Endothelial cell of umbilical vein (primary cell): ENCODE measurements around the gene EXD3. TPM values are rescaled to one million over a fixed set of nuclear protein-coding genes. Genes with fewer than 3 reads are reported as not detected.

Experiments used
- BruUV-seq: library from RNA; stranded (reverse); fragments of 400-500 nt; replicated peaks from 2 replicates; lab custom pipeline; 2021; lab: Mats Ljungman, UMichigan
- CTCF ChIA-PET: fragments of 300-600, 350-600 bp; sonication (Branson Sonifier 250); formaldehyde crosslinking; loops from one replicate; lab custom pipeline; 2021; ENCODE audit warnings: antibody characterized with exemption, inconsistent platforms; lab: Charles Lee
- POLR2A ChIA-PET: fragments of 300-600, 350-600 bp; sonication (Branson Sonifier 250); formaldehyde crosslinking; loops from one replicate; lab custom pipeline; 2021; ENCODE audit warnings: antibody characterized with exemption, inconsistent platforms; lab: Charles Lee
- DNase-seq: peaks from one replicate; pipeline ENCODE4 v3.0.0-alpha.2; 2011; ENCODE audit warnings: low read depth, low spot score
- FAIRE-seq: peaks from 2 replicates; lab custom pipeline; 2011; peaks lifted over from hg19 to GRCh38; lab: Jason Lieb, UNC
- H2AFZ ChIP-seq: 2 replicates; pipeline ENCODE4 v1.6.0; 2012; ENCODE audit warnings: low read depth, low read length, control low read depth, inconsistent platforms
- H3K27ac ChIP-seq: 2 replicates; pipeline ENCODE4 v1.5.1; 2011; ENCODE audit warnings: low read depth, mild to moderate bottlenecking, control low read depth, low read length, moderate library complexity; ENCODE audit not compliant: insufficient read depth
- H3K27me3 ChIP-seq, 2 experiments: 2 replicates each; pipeline versions ENCODE4 v1.6.0 to v1.6.1; 2011; ENCODE audit warnings: low read length in 2 of 2, mixed read lengths in 1 of 2; ENCODE audit not compliant: control insufficient read depth in 2 of 2, insufficient read depth in 2 of 2
- H3K36me3 ChIP-seq, 2 experiments: 2 replicates in 1 of 2; 3 replicates in 1 of 2; pipeline ENCODE4 v1.5.1; 2011; ENCODE audit warnings: low read length in 2 of 2, mild to moderate bottlenecking in 1 of 2, moderate library complexity in 1 of 2; ENCODE audit not compliant: control insufficient read depth in 2 of 2, insufficient read depth in 2 of 2; ENCODE audit errors: extremely low read depth in 1 of 2
- H3K4me1 ChIP-seq: 3 replicates; pipeline ENCODE4 v1.5.1; 2011; ENCODE audit warnings: mild to moderate bottlenecking, low read length; ENCODE audit not compliant: control insufficient read depth, insufficient read depth; ENCODE audit errors: extremely low read depth
- H3K4me2 ChIP-seq: 2 replicates; pipeline ENCODE4 v1.6.1; 2011; ENCODE audit warnings: low read length, control low read depth, mixed read lengths; ENCODE audit not compliant: insufficient read depth
- H3K4me3 ChIP-seq, 3 experiments: fragments of 200-600 bp in 1 of 3; sonication (generic), shearing (Covaris generic) in 1 of 3; replicated peaks in 1 of 3; 2 replicates each; pipeline ENCODE4 v1.5.1; 2011 to 2016; ENCODE audit warnings: control low read depth in 3 of 3, low read length in 3 of 3, mild to moderate bottlenecking in 2 of 3, inconsistent platforms in 1 of 3, low read depth in 1 of 3, moderate library complexity in 1 of 3; ENCODE audit not compliant: insufficient read depth in 1 of 3
- H3K79me2 ChIP-seq: 2 replicates; pipeline ENCODE4 v1.6.0; 2012; ENCODE audit warnings: low read length, inconsistent platforms; ENCODE audit not compliant: control insufficient read depth, insufficient read depth
- H3K9ac ChIP-seq: replicated peaks from 2 replicates; pipeline ENCODE3; 2011; ENCODE audit warnings: low read length, control low read depth; ENCODE audit not compliant: insufficient read depth; ENCODE audit errors: extremely low read depth
- H3K9me1 ChIP-seq: replicated peaks from 3 replicates; pipeline ENCODE4 v1.6.0; 2011; ENCODE audit warnings: mild to moderate bottlenecking, low read length; ENCODE audit not compliant: control insufficient read depth, insufficient read depth; ENCODE audit errors: extremely low read depth
- H3K9me3 ChIP-seq: replicated peaks from 2 replicates; pipeline ENCODE4 v1.5.1; 2012; ENCODE audit warnings: low read length, inconsistent platforms; ENCODE audit not compliant: control insufficient read depth, insufficient read depth
- H4K20me1 ChIP-seq: replicated peaks from 2 replicates; pipeline ENCODE3; 2011; ENCODE audit warnings: mild to moderate bottlenecking, low read length; ENCODE audit not compliant: control insufficient read depth, insufficient read depth; ENCODE audit errors: extremely low read depth
- CTCF ChIP-seq, 2 donors: IDR thresholded peaks; 1 replicate in 1 of 2; 2 replicates in 1 of 2; pipeline ENCODE4 v1.5.1; 2011; ENCODE audit warnings: low read length in 2 of 2, mild to moderate bottlenecking in 2 of 2, moderate library complexity in 2 of 2, control low read depth in 1 of 2, inconsistent platforms in 1 of 2, low read depth in 1 of 2; ENCODE audit not compliant: insufficient read depth in 1 of 2; ENCODE audit errors: extremely low read depth in 1 of 2
- EZH2 ChIP-seq: IDR thresholded peaks from 2 replicates; pipeline ENCODE4 v1.6.1; 2012; ENCODE audit warnings: borderline replicate concordance, low read depth, mild to moderate bottlenecking, moderate library complexity, low read length, inconsistent platforms; ENCODE audit not compliant: severe bottlenecking
- FOS ChIP-seq: IDR thresholded peaks from 2 replicates; pipeline ENCODE4 v1.6.1; 2011; ENCODE audit warnings: mild to moderate bottlenecking, low read length, moderate library complexity, borderline replicate concordance; ENCODE audit not compliant: insufficient read depth
- GATA2 ChIP-seq: IDR thresholded peaks from 2 replicates; pipeline ENCODE4 v1.7.0; 2011; ENCODE audit warnings: low read depth, mild to moderate bottlenecking, moderate library complexity, mixed read lengths, low read length; ENCODE audit not compliant: insufficient read length, insufficient read depth
- JUN ChIP-seq: IDR thresholded peaks from 2 replicates; pipeline ENCODE4 v1.6.1; 2011; ENCODE audit warnings: borderline replicate concordance, low read depth; ENCODE audit not compliant: insufficient read length, insufficient read depth
- MAX ChIP-seq: IDR thresholded peaks from 2 replicates; pipeline ENCODE4 v1.6.1; 2011; ENCODE audit not compliant: insufficient read depth, insufficient read length
- MYC ChIP-seq: IDR thresholded peaks from one replicate; pipeline ENCODE4 v1.6.1; 2011; ENCODE audit warnings: mild to moderate bottlenecking, low read depth, low read length
- POLR2A ChIP-seq: IDR thresholded peaks from 2 replicates; pipeline ENCODE4 v1.6.1; 2012; ENCODE audit warnings: low read depth, mild to moderate bottlenecking, control low read depth, low read length
- POLR2AphosphoS5 ChIP-seq: IDR thresholded peaks from 2 replicates; pipeline ENCODE4 v1.6.1; 2012; ENCODE audit warnings: low read depth, mild to moderate bottlenecking, control low read depth, low read length, moderate library complexity; ENCODE audit not compliant: insufficient read depth
- dilution Hi-C: fragments of 300-500 bp; cut with MboI; formaldehyde crosslinking; loops from one replicate; pipeline ENCODE4 v1.15.0; 2019; ENCODE audit warnings: low sequenced_read_pairs; ENCODE audit not compliant: extremely low pct_ligation_motif_present
- intact Hi-C: fragments of 100-400 bp; cut with micrococcal nuclease; formaldehyde crosslinking; loops from one replicate; pipeline ENCODE4 v1.10.0; 2022
- polyA plus RNA-seq, 4 experiments: library from polyadenylated mRNA; depleted of rRNA in 3 of 4; stranded (reverse) in 3 of 4; unstranded in 1 of 4; fragments of >200 nt; gene quantifications; 2 replicates each; pipeline versions ENCODE4 v1.2.1 to v1.2.3, GENCODE V29; 2011 to 2012; ENCODE audit warnings: missing spikeins in 1 of 4
- total RNA-seq: library from RNA; stranded (reverse); gene quantifications from 2 replicates; pipeline ENCODE4 v1.2.3, GENCODE V29; 2021

Gene EXD3
- total and polyA plus RNA-seq, 2 donors (not counting 3 experiments of a cell fraction or from before 2014, with no cell fraction given), result 17.7 to 30.3 TPM

DNA sequence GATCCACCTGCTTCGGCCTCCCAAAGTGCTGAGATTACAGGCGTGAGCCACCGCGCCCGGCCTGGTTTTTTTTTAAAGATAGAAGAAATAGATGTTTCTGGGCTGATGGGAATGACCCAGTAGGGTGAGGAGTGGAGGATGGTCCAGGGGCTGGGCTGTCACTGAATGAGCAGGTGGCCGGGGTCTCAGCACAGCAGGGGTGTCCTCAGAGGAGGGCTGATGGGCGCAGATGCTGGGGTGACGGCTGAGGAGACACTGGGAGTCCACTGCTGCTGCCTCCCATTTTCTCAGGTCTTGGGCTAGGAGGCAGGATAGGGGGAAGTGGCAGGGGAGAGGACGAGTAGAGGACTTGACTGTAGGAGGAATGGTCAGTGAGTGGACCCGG, 147.8 kb downstream of the EXD3 start:
- Histone ChIP-seq H3K9me3 (no peaks in the 10 kb centered on the region), H3K4me3 (no peak overlapping the region), H3K9ac (no peak overlapping the region), H3K36me3 (peaks cover 10 to 22% of the 10 kb centered on the region in 2 experiments), H3K79me2 (peaks cover 25% of the 10 kb centered on the region), H3K27ac (no peak overlapping the region), H3K9me1 (no peaks in the 10 kb centered on the region), H3K4me1 (peaks cover 19% of the 10 kb centered on the region), H4K20me1 (no peaks in the 10 kb centered on the region), H3K27me3 (no peaks in the 10 kb centered on the region), H3K4me2 (no peak overlapping the region), H2AFZ (no peak overlapping the region)
- FAIRE-seq, result no peak
- ChIA-PET POLR2A (no interaction called here), CTCF (no interaction called here)
- intact Hi-C loops (no loop called here), dilution Hi-C loops (no loop called here)
- no peak for TF ChIP-seq POLR2A
- TF ChIP-seq POLR2AphosphoS5, result no peak
- no peak for TF ChIP-seq EZH2
- no peak for TF ChIP-seq GATA2
- TF ChIP-seq MAX, result no peak
- no peak for TF ChIP-seq JUN
- no peak for TF ChIP-seq MYC
- no peak for TF ChIP-seq FOS
- TF ChIP-seq CTCF (IDR thresholded peaks at IDR 0.05; ENCODE audit: extremely low read depth in 1 of 2, insufficient read depth in 1 of 2, low read depth in 1 of 2, low read length in 2 of 2), result no peak
- BruUV-seq, result no TSS peak
- no peak for DNase-seq
